Suprapubic skin (tissue), 4 donors: ENCODE data around the gene CNEP1R1.

Experiments
- CTCF ChIP-seq, 2 donors: fragments of 200-600 bp in 1 of 2; fragments of 450-650 bp in 1 of 2; sonication (generic) in 1 of 2; IDR thresholded peaks; one replicate each; pipeline ENCODE4 v1.5.1; 2016 to 2019; ENCODE audit warnings: antibody characterized with exemption in 2 of 2, mild to moderate bottlenecking in 1 of 2, moderate library complexity in 1 of 2
- EP300 ChIP-seq: sonication (generic); formaldehyde crosslinking; IDR thresholded peaks from one replicate; pipeline ENCODE4 v1.6.1; 2017; ENCODE audit warnings: antibody characterized with exemption
- POLR2A ChIP-seq, 2 donors: fragments of 450-650 bp; IDR thresholded peaks; one replicate each; pipeline ENCODE4 v1.6.1; 2017; ENCODE audit warnings: antibody characterized with exemption in 2 of 2, mild to moderate bottlenecking in 2 of 2, moderate library complexity in 2 of 2
- POLR2AphosphoS5 ChIP-seq, 3 donors: sonication (generic); formaldehyde crosslinking; IDR thresholded peaks; one replicate each; pipeline ENCODE4 v1.6.1; 2017; ENCODE audit warnings: antibody characterized with exemption in 3 of 3

GRCh38 chr16:50067290-50067853 is 42.3 kb downstream of the CNEP1R1 start:
- TF ChIP-seq CTCF (IDR thresholded peaks at IDR 0.05) (no peak), POLR2A (IDR thresholded peaks at IDR 0.05) (no peak), POLR2AphosphoS5 (IDR thresholded peaks at IDR 0.05) (no peak), EP300 (no peak)
